Pancreas (tissue), 10 donors: ENCODE measurements around the gene THSD7B. TPM values are rescaled to one million over a fixed set of nuclear protein-coding genes. Genes with fewer than 3 reads are reported as not detected.
A peak's percentile ranks its signal among the peaks of the same experiment; 100 is the strongest.
"Not testable (repeated sequence)": the region's sequence is repeated elsewhere in the genome, so short reads cannot be mapped to it uniquely, and the experiment has no call there.

Source experiments
- ATAC-seq, 4 donors: fragments of 200-7000 bp; cut with Tn5 transposase; one replicate each; pipeline versions ENCODE4 v1.8.0 to v1.9.1; 2020; ENCODE audit warnings: mild to moderate bottlenecking in 4 of 4, moderate library complexity in 4 of 4
- DNase-seq, 6 donors: peaks; one replicate each; pipeline ENCODE4 v3.0.0-alpha.2; 2020
- FAIRE-seq: peaks from 2 replicates; lab custom pipeline; 2012; peaks lifted over from hg19 to GRCh38; lab: Jason Lieb, UNC
- H3K27ac ChIP-seq, 4 donors: fragments of 200-600 bp; sonication (generic); 1 replicate in 3 of 4; 2 replicates in 1 of 4; pipeline versions ENCODE4 v1.5.0 to v1.8.0; 2020
- H3K27me3 ChIP-seq, 4 donors: fragments of 200-600 bp; one replicate each; pipeline ENCODE4 v1.8.0; 2021
- H3K36me3 ChIP-seq, 3 donors: fragments of 200-600 bp; sonication (generic) in 1 of 3; one replicate each; pipeline versions ENCODE4 v1.5.0 to v1.8.0; 2020 to 2021
- H3K4me1 ChIP-seq, 3 donors: fragments of 200-600 bp; one replicate each; pipeline ENCODE4 v1.8.0; 2021
- H3K4me3 ChIP-seq, 4 donors: fragments of 200-600 bp; sonication (generic) in 2 of 4; one replicate each; pipeline versions ENCODE4 v1.5.0 to v1.8.0; 2020 to 2021
- H3K9me3 ChIP-seq, 4 donors: fragments of 200-600 bp; one replicate each; pipeline ENCODE4 v1.8.0; 2021
- WGBS, 2 donors: extraction: QIAGEN DNeasy Blood & Tissue Kit; methylation state at CpG; one replicate each; pipeline ENCODE4 v1.1.7; 2013; 5-methylcytosine and 5-hydroxymethylcytosine counted together
- intact Hi-C, 3 donors: fragments of 100-400 bp; cut with DNase I; formaldehyde crosslinking; loops; one replicate each; pipeline versions ENCODE4 v1.11.1 to v1.14.2; 2022
- polyA plus RNA-seq, 2 donors: library from polyadenylated mRNA; stranded (reverse); fragments of 200-250 nt; gene quantifications; one replicate each; pipeline ENCODE4 v1.2.3, GENCODE V29; 2013
- total RNA-seq, 6 donors: library from RNA; stranded (reverse); fragmentation: NEBNext Ultra II Directional in 4 of 6; extraction: Animal tissue kit (Norgen Biotek cat#: 25700) in 4 of 6; gene quantifications; one replicate each; pipeline versions ENCODE4 v1.2.1 to v1.2.4, GENCODE V29; 2021 to 2023
- TF ChIP-seq, protein P1 (sequence below), 4 donors: fragments of 200-600 bp; sonication (generic) in 3 of 4; IDR thresholded peaks; one replicate each; pipeline versions ENCODE4 v1.5.0 to v1.8.0; 2021; ENCODE audit warnings: antibody characterized with exemption in 4 of 4
- donor health status: healthy with polysubstance abuse.
- donor health status: DM: no; HTN: no; CAD: no; lungs with moderate emphysema.
- donor health status: DM: no; HTN: no; CAD: no.
- donor health status: control.
- donor health status: control.
- donor health status: Bipolar disorder and iron deficiency.
- donor health status: DM: yes; HTN: yes; CAD: no.
- donor health status: DM: no; HTN: no; CAD: no.
- donor health status: DM: no; HTN: no; CAD: no.
- donor health status: DM: yes; HTN: yes; CAD: no.

Gene THSD7B
- total and polyA plus RNA-seq, 8 donors: 0.02 to 0.18 (median 0.07) TPM; not detected in 4

DNA sequence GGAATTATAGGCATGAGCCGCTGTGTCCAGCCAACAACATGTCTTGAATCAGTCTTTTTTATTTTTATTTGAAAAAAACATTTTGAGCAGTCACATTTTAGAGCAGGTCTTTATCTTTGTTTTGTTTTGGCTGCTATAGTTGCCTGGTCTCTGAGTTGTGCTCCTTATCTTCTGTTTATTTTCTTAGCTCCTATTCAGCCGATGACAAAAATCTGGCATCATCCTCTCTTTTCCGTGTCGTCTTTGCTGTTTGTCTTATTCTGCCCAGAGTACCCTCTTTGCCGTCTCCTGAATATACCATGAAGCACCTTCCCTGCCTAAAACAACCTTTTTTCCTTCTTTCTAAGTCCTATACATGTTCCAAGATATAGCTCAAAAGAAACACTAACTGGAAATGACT lies 201.1 kb downstream of the THSD7B start:
- ATAC-seq: no peak

GRCh38 chr2:136980303-136980702 lies 215.0 kb downstream of the THSD7B start:
- DNase-seq (no peak), FAIRE-seq (no peak), ATAC-seq (no peak)
- WGBS, 2 donors: 77 to 79% methylated on average over 3 of the region's 3 CpGs
- no peaks in the 10 kb centered on the region for H3K36me3 ChIP-seq
- no peaks in the 10 kb centered on the region for H3K27me3 ChIP-seq
- H3K27ac ChIP-seq: no peak overlapping the region
- intact Hi-C loops: no loop called here
- H3K4me1 ChIP-seq: no peaks in the 10 kb centered on the region
- TF ChIP-seq, protein P1, sequence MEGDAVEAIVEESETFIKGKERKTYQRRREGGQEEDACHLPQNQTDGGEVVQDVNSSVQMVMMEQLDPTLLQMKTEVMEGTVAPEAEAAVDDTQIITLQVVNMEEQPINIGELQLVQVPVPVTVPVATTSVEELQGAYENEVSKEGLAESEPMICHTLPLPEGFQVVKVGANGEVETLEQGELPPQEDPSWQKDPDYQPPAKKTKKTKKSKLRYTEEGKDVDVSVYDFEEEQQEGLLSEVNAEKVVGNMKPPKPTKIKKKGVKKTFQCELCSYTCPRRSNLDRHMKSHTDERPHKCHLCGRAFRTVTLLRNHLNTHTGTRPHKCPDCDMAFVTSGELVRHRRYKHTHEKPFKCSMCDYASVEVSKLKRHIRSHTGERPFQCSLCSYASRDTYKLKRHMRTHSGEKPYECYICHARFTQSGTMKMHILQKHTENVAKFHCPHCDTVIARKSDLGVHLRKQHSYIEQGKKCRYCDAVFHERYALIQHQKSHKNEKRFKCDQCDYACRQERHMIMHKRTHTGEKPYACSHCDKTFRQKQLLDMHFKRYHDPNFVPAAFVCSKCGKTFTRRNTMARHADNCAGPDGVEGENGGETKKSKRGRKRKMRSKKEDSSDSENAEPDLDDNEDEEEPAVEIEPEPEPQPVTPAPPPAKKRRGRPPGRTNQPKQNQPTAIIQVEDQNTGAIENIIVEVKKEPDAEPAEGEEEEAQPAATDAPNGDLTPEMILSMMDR (IDR thresholded peaks at IDR 0.05): no peak
- no peaks in the 10 kb centered on the region for H3K9me3 ChIP-seq
- H3K4me3 ChIP-seq: no peak overlapping the region

More for the DNA sequence above, 201.1 kb downstream of the THSD7B start:
- DNase-seq (no peak), FAIRE-seq (no peak)
- H3K27ac ChIP-seq: no peak overlapping the region
- H3K36me3 ChIP-seq: no peaks in the 10 kb centered on the region
- TF ChIP-seq, protein P1 (IDR thresholded peaks at IDR 0.05): no peak
- no peaks in the 10 kb centered on the region for H3K27me3 ChIP-seq
- no peaks in the 10 kb centered on the region for H3K4me1 ChIP-seq
- H3K9me3 ChIP-seq: no peaks in the 10 kb centered on the region
- intact Hi-C loops: no loop called here
- 27 to 41% methylated on average over 5 of the region's 5 CpGs for WGBS, 2 donors
- no peak overlapping the region for H3K4me3 ChIP-seq

- intact Hi-C loops, H3K36me3 ChIP-seq, H3K27me3 ChIP-seq, H3K9me3 ChIP-seq, ATAC-seq, FAIRE-seq, H3K27ac ChIP-seq, H3K4me3 ChIP-seq, DNase-seq, H3K4me1 ChIP-seq: not testable (repeated sequence)
- WGBS, 2 donors: 59 to 69% methylated on average over 6 of the region's 6 CpGs
These were observed 216.3 kb downstream of the THSD7B start for GRCh38 chr2:136981689-136982088.

GRCh38 chr2:136985044-136985443 lies 219.7 kb downstream of the THSD7B start:
- Histone ChIP-seq H3K4me1 (no peaks in the 10 kb centered on the region), H3K4me3 (no peak overlapping the region), H3K36me3 (no peaks in the 10 kb centered on the region), H3K27me3 (no peaks in the 10 kb centered on the region), H3K27ac (no peak overlapping the region), H3K9me3 (no peaks in the 10 kb centered on the region)
- FAIRE-seq: no peak
- peak in 1 of 4 donors; percentile 20 for ATAC-seq
- DNase-seq: no peak
- WGBS, 2 donors: 59 to 60% methylated on average over 4 of the region's 4 CpGs
- TF ChIP-seq, protein P1 (IDR thresholded peaks at IDR 0.05): no peak
- intact Hi-C loops: no loop called here

DNA sequence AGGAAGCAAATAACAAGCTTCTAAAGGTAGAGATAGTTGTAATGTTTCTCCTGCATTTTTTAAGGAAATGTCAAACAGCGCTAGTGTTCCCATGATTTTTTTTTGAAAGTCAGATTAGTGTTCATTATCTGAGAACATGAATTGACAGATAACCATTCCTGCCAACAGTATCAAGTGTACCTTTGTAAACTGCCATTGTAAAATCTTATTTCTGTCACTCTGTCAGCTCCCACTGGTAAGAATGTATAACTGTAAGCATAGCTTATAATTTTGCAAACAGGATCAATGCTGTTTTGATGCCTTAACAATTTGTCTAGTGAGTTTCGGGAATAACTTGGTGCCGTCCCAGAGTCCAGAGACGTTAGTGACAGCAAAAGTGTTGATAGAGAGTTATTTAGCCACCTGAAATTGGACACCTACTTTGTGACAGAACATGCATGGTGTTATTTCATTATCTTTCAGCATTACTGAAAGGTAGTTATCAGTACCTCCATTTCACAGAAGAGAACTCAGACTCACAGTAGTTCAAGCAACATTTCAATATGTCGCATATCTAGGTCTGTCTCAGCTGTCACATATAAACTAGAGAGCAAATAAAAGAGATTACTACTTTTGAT lies 221.4 kb downstream of the THSD7B start:
- Histone ChIP-seq H3K9me3 (no peaks in the 10 kb centered on the region), H3K27ac (no peak overlapping the region), H3K36me3 (no peaks in the 10 kb centered on the region), H3K4me1 (no peaks in the 10 kb centered on the region), H3K4me3 (no peak overlapping the region), H3K27me3 (no peaks in the 10 kb centered on the region)
- ATAC-seq (no peak), FAIRE-seq (no peak), DNase-seq (no peak)
- TF ChIP-seq, protein P1 (IDR thresholded peaks at IDR 0.05): no peak
- 17 to 23% methylated on average over 5 of the region's 5 CpGs for WGBS, 2 donors
- intact Hi-C loops: no loop called here
